Measurements from ENCODE around the gene MEAF6. TPM values are rescaled to one million over a fixed set of nuclear protein-coding genes. Genes with fewer than 3 reads are reported as not detected.

MEAF6 gene
- total RNA-seq, 2 donors from 2014 or later, result 50.4 to 51.7 TPM

DNA sequence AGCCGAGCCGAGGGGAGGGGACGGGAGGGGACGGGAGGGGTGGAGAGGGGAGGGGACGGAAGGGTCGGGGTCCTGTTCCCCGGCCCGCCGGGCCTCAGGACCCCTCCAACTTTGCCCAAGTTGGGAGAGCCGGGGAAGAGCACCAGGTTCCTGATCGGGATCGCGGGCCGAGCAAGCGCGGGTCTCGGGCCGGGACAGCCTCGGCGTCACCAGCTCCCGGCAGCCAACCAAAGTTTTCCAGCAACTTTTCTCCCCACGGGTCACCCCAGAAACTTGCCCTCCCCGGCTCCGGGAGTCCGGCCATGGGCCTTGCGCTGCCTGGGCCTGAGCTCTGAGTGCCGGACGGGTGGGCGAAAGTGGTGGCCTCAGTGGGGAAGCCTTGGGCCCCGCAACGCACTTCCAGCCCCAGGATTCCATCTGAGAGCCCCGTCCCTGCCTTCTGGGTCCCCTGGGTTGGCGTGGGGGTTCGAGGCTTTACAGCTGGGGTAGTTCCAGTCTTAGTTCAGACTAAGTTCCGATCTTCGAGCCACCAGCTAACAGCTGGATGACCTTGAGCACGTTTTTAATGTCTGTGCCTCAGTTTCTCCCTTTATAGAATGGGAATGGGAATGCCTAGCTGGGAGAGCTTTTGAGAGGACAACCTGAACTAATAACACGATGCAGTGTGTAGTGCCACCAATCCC is 39.7 kb downstream of the MEAF6 start:
- Histone ChIP-seq H3K4me1 (ENCODE audit: control insufficient read depth, insufficient read depth, low read length) (peaks cover 23% of the 10 kb centered on the region), H3K9ac (ENCODE audit: extremely low read depth, low read length, poor library complexity, severe bottlenecking) (peak overlapping the region; percentile 55), H3K27me3 (ENCODE audit: control insufficient read depth, insufficient read depth, low read length, poor library complexity, severe bottlenecking) (peaks cover 18% of the 10 kb centered on the region), H3K4me3 (ENCODE audit: low read length) (peak overlapping the region; percentile 87), H3K9me3 (ENCODE audit: control insufficient read depth, low read length) (no peaks in the 10 kb centered on the region), H3K36me3 (ENCODE audit: control insufficient read depth, insufficient read depth, low read length) (peaks cover 8% of the 10 kb centered on the region), H3K27ac (ENCODE audit: low read depth, low read length) (no peak overlapping the region)
- TF ChIP-seq, protein P1, sequence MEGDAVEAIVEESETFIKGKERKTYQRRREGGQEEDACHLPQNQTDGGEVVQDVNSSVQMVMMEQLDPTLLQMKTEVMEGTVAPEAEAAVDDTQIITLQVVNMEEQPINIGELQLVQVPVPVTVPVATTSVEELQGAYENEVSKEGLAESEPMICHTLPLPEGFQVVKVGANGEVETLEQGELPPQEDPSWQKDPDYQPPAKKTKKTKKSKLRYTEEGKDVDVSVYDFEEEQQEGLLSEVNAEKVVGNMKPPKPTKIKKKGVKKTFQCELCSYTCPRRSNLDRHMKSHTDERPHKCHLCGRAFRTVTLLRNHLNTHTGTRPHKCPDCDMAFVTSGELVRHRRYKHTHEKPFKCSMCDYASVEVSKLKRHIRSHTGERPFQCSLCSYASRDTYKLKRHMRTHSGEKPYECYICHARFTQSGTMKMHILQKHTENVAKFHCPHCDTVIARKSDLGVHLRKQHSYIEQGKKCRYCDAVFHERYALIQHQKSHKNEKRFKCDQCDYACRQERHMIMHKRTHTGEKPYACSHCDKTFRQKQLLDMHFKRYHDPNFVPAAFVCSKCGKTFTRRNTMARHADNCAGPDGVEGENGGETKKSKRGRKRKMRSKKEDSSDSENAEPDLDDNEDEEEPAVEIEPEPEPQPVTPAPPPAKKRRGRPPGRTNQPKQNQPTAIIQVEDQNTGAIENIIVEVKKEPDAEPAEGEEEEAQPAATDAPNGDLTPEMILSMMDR (conservative IDR thresholded peaks at IDR 0.05), result no peak
- no peak for DNase-seq
- Mint-ChIP-seq H3K27ac (peak overlapping the region; percentile 70), H3K4me3 (peak overlapping the region; percentile 66), H3K9me3 (no peaks in the 10 kb centered on the region), H3K27me3 (ENCODE audit: insufficient read depth) (peaks cover 22% of the 10 kb centered on the region), H3K4me1 (peaks cover 34% of the 10 kb centered on the region), H3K36me3 (ENCODE audit: low read depth) (peaks cover 7% of the 10 kb centered on the region)
- WGBS, 2 experiments (ENCODE audit: insufficient coverage in 1 of 2, insufficient read length in 1 of 2), result 8 to 40% methylated on average over 7 to 38 of the region's 38 CpGs

DNA sequence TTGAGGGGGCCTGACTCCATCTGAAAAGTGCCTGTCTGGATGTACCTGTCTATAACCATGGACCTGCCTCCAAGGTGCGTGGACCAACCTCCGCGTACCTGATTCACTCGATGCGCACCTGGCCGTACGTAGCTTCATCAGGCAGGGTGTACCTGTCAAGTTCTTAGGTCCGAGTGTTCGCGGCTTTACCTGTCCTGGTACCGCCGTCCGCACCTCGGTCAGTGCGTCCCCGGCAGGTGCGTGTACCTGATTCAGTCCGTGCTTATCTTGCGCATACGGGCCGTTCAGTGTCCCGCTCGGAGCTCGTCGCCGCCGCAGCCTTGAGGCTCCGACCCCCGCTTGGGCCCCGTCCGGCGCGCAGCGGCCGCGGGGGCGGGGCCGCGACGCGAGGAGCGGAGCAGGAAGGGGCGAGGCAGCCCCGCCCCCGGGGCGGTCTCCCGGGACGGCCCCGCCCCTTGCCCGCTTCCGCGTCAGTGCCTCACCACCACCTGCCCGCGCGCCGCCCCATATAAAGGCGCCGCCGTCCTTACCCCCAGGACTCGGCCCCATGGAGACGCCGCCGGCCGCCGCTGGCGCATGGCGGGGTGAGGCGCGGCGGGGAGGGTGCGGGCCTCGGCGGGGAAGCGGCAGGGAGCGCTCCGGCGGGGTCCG is 40.4 kb downstream of the MEAF6 start, which contains the start of gene ZC3H12A:
Gene ZC3H12A, plus strand, starts transcription at position 535 of the 651 bp plus-strand sequence. CDS start 917 bp downstream, outside the sequence.
- H3K4me1 ChIP-seq (ENCODE audit: control insufficient read depth, insufficient read depth, low read length), result peaks cover 23% of the 10 kb centered on the region
- Mint-ChIP-seq H3K9me3 (no peaks in the 10 kb centered on the region), H3K27ac (peak within 1 kb of the TSS; percentile 70), H3K27me3 (ENCODE audit: insufficient read depth) (peaks cover 22% of the 10 kb centered on the region), H3K36me3 (ENCODE audit: low read depth) (peaks cover 7% of the 10 kb centered on the region), H3K4me3 (peak within 1 kb of the TSS; percentile 66), H3K4me1 (peaks cover 34% of the 10 kb centered on the region)
- H3K9me3 ChIP-seq (ENCODE audit: control insufficient read depth, low read length), result no peaks in the 10 kb centered on the region
- TF ChIP-seq, protein P1 (conservative IDR thresholded peaks at IDR 0.05), result no peak
- 1 to 6% methylated on average over 3 to 77 of the region's 78 CpGs for WGBS, 2 experiments (ENCODE audit: insufficient coverage in 1 of 2, insufficient read length in 1 of 2)
- peaks cover 18% of the 10 kb centered on the region for H3K27me3 ChIP-seq (ENCODE audit: control insufficient read depth, insufficient read depth, low read length, poor library complexity, severe bottlenecking)
- H3K4me3 ChIP-seq (ENCODE audit: low read length), result peak within 1 kb of the TSS; percentile 87
- DNase-seq, result peak; percentile 93
- H3K27ac ChIP-seq (ENCODE audit: low read depth, low read length), result no peak within 1 kb of the TSS
- H3K36me3 ChIP-seq (ENCODE audit: control insufficient read depth, insufficient read depth, low read length), result peaks cover 8% of the 10 kb centered on the region
- H3K9ac ChIP-seq (ENCODE audit: extremely low read depth, low read length, poor library complexity, severe bottlenecking), result peak within 1 kb of the TSS; percentile 55

DNA sequence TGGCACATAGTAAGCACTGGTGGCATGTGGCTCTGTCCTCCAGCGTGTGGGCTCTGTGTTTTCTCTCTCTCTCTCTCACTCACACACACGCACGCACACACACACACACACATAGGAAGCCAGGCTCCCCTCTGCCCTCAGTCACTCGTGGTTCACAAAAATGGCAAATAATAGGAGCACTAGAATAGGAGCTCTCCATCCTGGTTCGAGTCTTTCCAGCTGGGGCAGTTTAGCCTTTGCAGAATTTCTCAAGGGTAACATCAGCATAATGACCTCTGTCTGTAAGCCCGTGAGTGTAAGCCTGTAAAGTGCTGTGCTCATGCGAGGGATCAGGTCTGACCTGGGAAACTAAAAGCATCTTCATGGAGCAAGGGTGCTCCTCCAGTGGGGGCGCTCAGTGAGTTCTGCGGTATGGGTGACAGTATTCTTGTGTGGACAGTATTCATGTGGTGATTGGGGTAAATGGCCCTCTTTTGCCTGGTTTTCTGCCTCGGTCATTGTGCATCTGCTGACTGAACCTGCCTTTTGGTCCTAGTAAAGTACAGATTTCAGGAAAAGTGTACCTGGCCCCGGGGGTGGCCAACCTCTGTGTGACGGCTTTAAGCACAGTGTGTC is 41.0 kb downstream of the MEAF6 start:
- TF ChIP-seq, protein P1 (conservative IDR thresholded peaks at IDR 0.05), result peak; percentile 13
- peaks cover 34% of the 10 kb centered on the region for H3K4me1 Mint-ChIP-seq

More for the DNA sequence above, 41.0 kb downstream of the MEAF6 start:
- Mint-ChIP-seq H3K9me3 (no peaks in the 10 kb centered on the region), H3K4me3 (peak overlapping the region; percentile 66), H3K27ac (no peak overlapping the region), H3K36me3 (ENCODE audit: low read depth) (peaks cover 7% of the 10 kb centered on the region), H3K27me3 (ENCODE audit: insufficient read depth) (peaks cover 22% of the 10 kb centered on the region)
- no peak overlapping the region for H3K9ac ChIP-seq (ENCODE audit: extremely low read depth, low read length, poor library complexity, severe bottlenecking)
- peaks cover 7% of the 10 kb centered on the region for H3K36me3 ChIP-seq (ENCODE audit: control insufficient read depth, insufficient read depth, low read length)
- no peak for DNase-seq
- peaks cover 18% of the 10 kb centered on the region for H3K27me3 ChIP-seq (ENCODE audit: control insufficient read depth, insufficient read depth, low read length, poor library complexity, severe bottlenecking)
- no peak overlapping the region for H3K27ac ChIP-seq (ENCODE audit: low read depth, low read length)
- H3K4me1 ChIP-seq (ENCODE audit: control insufficient read depth, insufficient read depth, low read length), result peaks cover 23% of the 10 kb centered on the region
- no peaks in the 10 kb centered on the region for H3K9me3 ChIP-seq (ENCODE audit: control insufficient read depth, low read length)
- WGBS, 2 experiments (ENCODE audit: insufficient coverage in 1 of 2, insufficient read length in 1 of 2), result 52 to 56% methylated on average over 6 to 12 of the region's 12 CpGs
- H3K4me3 ChIP-seq (ENCODE audit: low read length), result peak overlapping the region; percentile 87

All from endodermal cell (in vitro differentiated cells).